Right lobe of liver (tissue), 4 donors: ENCODE data around the gene FCHO1.

Experiments
- POLR2A ChIP-seq: fragments of 450-650 bp; IDR thresholded peaks from one replicate; pipeline ENCODE4 v1.6.1; 2017; ENCODE audit warnings: antibody characterized with exemption, mild to moderate bottlenecking
- TF ChIP-seq, protein P1 (sequence below), 4 donors: fragments of 200-600 bp in 3 of 4; fragments of 450-650 bp in 1 of 4; IDR thresholded peaks; one replicate each; pipeline versions ENCODE4 v1.5.1 to v1.8.0; 2016 to 2022; ENCODE audit warnings: antibody characterized with exemption in 4 of 4, mild to moderate bottlenecking in 2 of 4
- donor health status: DM: no; HTN: no; CAD: no.
- donor health status: DM: no; HTN: no; CAD: no.
- donor health status: DM: no; HTN: yes; CAD: no.

DNA sequence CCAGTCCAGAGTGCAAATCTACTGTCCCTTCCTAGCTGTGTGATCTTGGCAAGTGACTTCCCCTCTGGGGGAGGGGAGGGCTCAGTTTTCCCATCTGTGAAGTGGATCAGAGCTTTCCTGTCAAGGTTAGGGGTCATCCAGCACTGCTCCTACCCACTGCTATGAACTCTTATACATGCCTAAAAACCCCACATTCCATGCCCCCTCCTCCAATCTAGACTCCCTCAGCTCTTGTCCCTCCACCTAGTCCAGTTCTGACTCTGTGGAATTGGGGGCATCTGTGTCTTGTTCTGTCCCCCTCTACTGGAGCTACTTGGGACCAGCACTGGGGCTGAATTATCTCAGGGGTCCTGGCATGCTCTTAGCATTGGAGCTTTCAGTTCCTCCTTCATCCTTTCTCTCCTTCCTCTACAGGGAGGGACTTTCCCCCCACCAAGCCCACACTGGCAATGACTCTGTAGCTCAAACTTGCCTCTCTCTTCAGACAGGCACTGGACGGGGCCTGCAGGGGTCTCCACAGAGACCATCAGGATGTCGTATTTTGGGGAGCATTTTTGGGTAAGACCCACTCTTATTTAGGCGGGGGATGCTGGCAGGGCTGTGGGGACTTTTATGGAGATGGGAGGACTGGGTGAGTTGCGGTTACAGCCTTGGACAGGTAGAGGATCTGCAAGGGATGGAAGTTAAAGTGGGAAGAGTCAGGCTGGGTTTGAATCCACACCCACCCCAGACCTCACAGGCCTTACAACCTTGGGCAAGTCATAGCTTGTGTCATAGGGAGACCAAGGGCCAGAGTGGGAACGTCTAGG, 3.6 kb downstream of the FCHO1 start:
- TF ChIP-seq, protein P1, sequence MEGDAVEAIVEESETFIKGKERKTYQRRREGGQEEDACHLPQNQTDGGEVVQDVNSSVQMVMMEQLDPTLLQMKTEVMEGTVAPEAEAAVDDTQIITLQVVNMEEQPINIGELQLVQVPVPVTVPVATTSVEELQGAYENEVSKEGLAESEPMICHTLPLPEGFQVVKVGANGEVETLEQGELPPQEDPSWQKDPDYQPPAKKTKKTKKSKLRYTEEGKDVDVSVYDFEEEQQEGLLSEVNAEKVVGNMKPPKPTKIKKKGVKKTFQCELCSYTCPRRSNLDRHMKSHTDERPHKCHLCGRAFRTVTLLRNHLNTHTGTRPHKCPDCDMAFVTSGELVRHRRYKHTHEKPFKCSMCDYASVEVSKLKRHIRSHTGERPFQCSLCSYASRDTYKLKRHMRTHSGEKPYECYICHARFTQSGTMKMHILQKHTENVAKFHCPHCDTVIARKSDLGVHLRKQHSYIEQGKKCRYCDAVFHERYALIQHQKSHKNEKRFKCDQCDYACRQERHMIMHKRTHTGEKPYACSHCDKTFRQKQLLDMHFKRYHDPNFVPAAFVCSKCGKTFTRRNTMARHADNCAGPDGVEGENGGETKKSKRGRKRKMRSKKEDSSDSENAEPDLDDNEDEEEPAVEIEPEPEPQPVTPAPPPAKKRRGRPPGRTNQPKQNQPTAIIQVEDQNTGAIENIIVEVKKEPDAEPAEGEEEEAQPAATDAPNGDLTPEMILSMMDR (IDR thresholded peaks at IDR 0.05), result no peak
- TF ChIP-seq POLR2A, result no peak
